ENCODE data around the gene ANGPTL1. TPM values are rescaled to one million over a fixed set of nuclear protein-coding genes. Genes with fewer than 3 reads are reported as not detected.

The ANGPTL1 gene
- total and polyA plus RNA-seq, 4 donors: 0.93 to 11.2 (median 4.1) TPM

- H3K4me1 ChIP-seq (ENCODE audit: control insufficient read depth in 4 of 4, insufficient read depth in 4 of 4, low read length in 3 of 4): peaks cover 0 to 31% (median 21%) of the 10 kb centered on the region in 4 donors
- peak overlapping the region in 2 of 3 donors; percentile 13 to 15 for H3K4me3 ChIP-seq (ENCODE audit: low read depth in 1 of 3, low read length in 3 of 3)
- H3K27me3 ChIP-seq (ENCODE audit: control insufficient read depth in 4 of 4, insufficient read depth in 4 of 4, low read length in 3 of 4): no peaks in the 10 kb centered on the region
- H3K9ac ChIP-seq (ENCODE audit: low read depth in 1 of 2, low read length in 2 of 2): peak overlapping the region in 1 of 2 donors; percentile 42
- H3K36me3 ChIP-seq (ENCODE audit: control insufficient read depth in 4 of 4, insufficient read depth in 3 of 4, low read depth in 1 of 4, low read length in 3 of 4): peaks cover 0 to 5% (median 0%) of the 10 kb centered on the region in 4 donors
- H3K27ac ChIP-seq (ENCODE audit: low read depth in 1 of 2, low read length in 2 of 2): peak overlapping the region; percentile 44 to 57
- WGBS: 39% methylated on average over 5 of the region's 5 CpGs
- TF ChIP-seq YY1 (IDR thresholded peaks at IDR 0.05) (peak; percentile 23), HNF4A (conservative IDR thresholded peaks at IDR 0.05) (peak in 1 of 2 donors; percentile 13), RXRA (IDR thresholded peaks at IDR 0.05) (peak; percentile 57 to 61), GABPA (IDR thresholded peaks at IDR 0.05 in 1 of 2, conservative IDR thresholded peaks at IDR 0.05 in 1 of 2) (no peak)
- DNase-seq (ENCODE audit: low spot score): no peak
- no peaks in the 10 kb centered on the region for H3K9me3 ChIP-seq (ENCODE audit: control insufficient read depth in 4 of 4, low read length in 3 of 4)
These were observed 45.7 kb upstream of the ANGPTL1 start for GRCh38 chr1:178916448-178917174.

- WGBS: 96% methylated on average over 2 of the region's 2 CpGs
These were observed 41.7 kb upstream of the ANGPTL1 start for GRCh38 chr1:178912597-178912996.

More at GRCh38 chr1:178912597-178912996, 41.7 kb upstream of the ANGPTL1 start:
- peaks cover 0 to 14% (median 4%) of the 10 kb centered on the region in 4 donors for H3K4me1 ChIP-seq (ENCODE audit: control insufficient read depth in 4 of 4, insufficient read depth in 4 of 4, low read length in 3 of 4)
- peaks cover 0 to 7% (median 1%) of the 10 kb centered on the region in 4 donors for H3K36me3 ChIP-seq (ENCODE audit: control insufficient read depth in 4 of 4, insufficient read depth in 3 of 4, low read depth in 1 of 4, low read length in 3 of 4)
- no peak overlapping the region for H3K9ac ChIP-seq (ENCODE audit: low read depth in 1 of 2, low read length in 2 of 2)
- H3K9me3 ChIP-seq (ENCODE audit: control insufficient read depth in 4 of 4, low read length in 3 of 4): no peaks in the 10 kb centered on the region
- no peak overlapping the region for H3K27ac ChIP-seq (ENCODE audit: low read depth in 1 of 2, low read length in 2 of 2)
- no peak for DNase-seq (ENCODE audit: low spot score)
- no peak overlapping the region for H3K4me3 ChIP-seq (ENCODE audit: low read depth in 1 of 3, low read length in 3 of 3)
- H3K27me3 ChIP-seq (ENCODE audit: control insufficient read depth in 4 of 4, insufficient read depth in 4 of 4, low read length in 3 of 4): no peaks in the 10 kb centered on the region
- TF ChIP-seq NR2F2 (IDR thresholded peaks at IDR 0.05) (no peak), CTCF (IDR thresholded peaks at IDR 0.05; ENCODE audit: low read depth, low read length, missing input control) (no peak), ATF3 (IDR thresholded peaks at IDR 0.05) (no peak), HNF4G (IDR thresholded peaks at IDR 0.05) (no peak), GABPA (IDR thresholded peaks at IDR 0.05 in 1 of 2, conservative IDR thresholded peaks at IDR 0.05 in 1 of 2) (no peak), EGR1 (IDR thresholded peaks at IDR 0.05; ENCODE audit: low read depth in 2 of 2) (no peak), RXRA (IDR thresholded peaks at IDR 0.05) (no peak), HNF4A (conservative IDR thresholded peaks at IDR 0.05) (no peak), MAX (IDR thresholded peaks at IDR 0.05) (no peak), FOXA1 (IDR thresholded peaks at IDR 0.05) (no peak), FOXA2 (IDR thresholded peaks at IDR 0.05) (no peak), REST (IDR thresholded peaks at IDR 0.05) (no peak), YY1 (IDR thresholded peaks at IDR 0.05) (no peak), JUND (IDR thresholded peaks at IDR 0.05) (no peak), ZBTB33 (IDR thresholded peaks at IDR 0.05) (no peak), TAF1 (conservative IDR thresholded peaks at IDR 0.05) (no peak), RAD21 (IDR thresholded peaks at IDR 0.05) (no peak), SP1 (IDR thresholded peaks at IDR 0.05) (no peak)
